Uterus (tissue), 4 donors: ENCODE data around the gene FHDC1. TPM values are rescaled to one million over a fixed set of nuclear protein-coding genes. Genes with fewer than 3 reads are reported as not detected.

ENCODE experiments used
- DNase-seq, 2 donors: peaks; one replicate each; pipeline ENCODE4 v3.0.0-alpha.2; 2019 to 2020
- H3K27ac ChIP-seq, 2 donors: fragments of 200-600 bp; sonication (generic); 1 replicate in 1 of 2; 2 replicates in 1 of 2; pipeline ENCODE4 v1.5.1; 2016 to 2018
- H3K27me3 ChIP-seq, 2 donors: fragments of 200-600 bp; sonication (generic); one replicate each; pipeline ENCODE4 v1.5.1; 2018 to 2019; ENCODE audit warnings: control low read depth in 1 of 2
- H3K36me3 ChIP-seq, 2 donors: fragments of 200-600 bp; sonication (generic); one replicate each; pipeline ENCODE4 v1.5.1; 2019; ENCODE audit warnings: control low read depth in 1 of 2
- H3K4me1 ChIP-seq, 2 donors: fragments of 200-600 bp; sonication (generic); one replicate each; pipeline ENCODE4 v1.5.1; 2018 to 2019; ENCODE audit warnings: control low read depth in 1 of 2
- H3K4me3 ChIP-seq, 2 donors: fragments of 200-600 bp; sonication (generic); 1 replicate in 1 of 2; 2 replicates in 1 of 2; pipeline ENCODE4 v1.5.1; 2018 to 2019; ENCODE audit warnings: mild to moderate bottlenecking in 1 of 2
- H3K9me3 ChIP-seq, 2 donors: fragments of 200-600 bp; sonication (generic); one replicate each; pipeline ENCODE4 v1.5.1; 2019; ENCODE audit warnings: control low read depth in 1 of 2
- CTCF ChIP-seq, 4 experiments: fragments of 200-600 bp in 2 of 4; fragments of 450-650 bp in 2 of 4; sonication (generic) in 2 of 4; IDR thresholded peaks; one replicate each; pipeline ENCODE4 v1.5.1; 2016 to 2019; ENCODE audit warnings: antibody characterized with exemption in 4 of 4, mild to moderate bottlenecking in 2 of 4, moderate library complexity in 1 of 4
- POLR2A ChIP-seq, 2 donors: fragments of 450-650 bp; IDR thresholded peaks; one replicate each; pipeline ENCODE4 v1.6.1; 2016; ENCODE audit warnings: antibody characterized with exemption in 2 of 2, mild to moderate bottlenecking in 1 of 2, moderate library complexity in 1 of 2
- intact Hi-C: fragments of 100-400 bp; cut with DNase I; formaldehyde crosslinking; loops from one replicate; pipeline ENCODE4 v1.15.1; 2023; ENCODE audit warnings: low total_unique reads
- total RNA-seq, 4 donors: library from RNA; depleted of rRNA in 3 of 4; stranded (reverse); fragments of >200 nt in 3 of 4; gene quantifications; one replicate each; pipeline versions ENCODE4 v1.1.0 to v1.2.4, GENCODE V29; 2014 to 2023
- donor health status: DM: yes; HTN: yes; CAD: no.

The FHDC1 gene
- total RNA-seq, 4 donors from 2014 or later, result 0.88 to 10.0 (median 2.9) TPM

GRCh38 chr4:152997771-152998487, 61.8 kb downstream of the FHDC1 start:
- no peaks in the 10 kb centered on the region for H3K9me3 ChIP-seq
- no peak overlapping the region for H3K4me3 ChIP-seq
- no peak for DNase-seq
- no peaks in the 10 kb centered on the region for H3K4me1 ChIP-seq
- no peaks in the 10 kb centered on the region for H3K36me3 ChIP-seq
- TF ChIP-seq CTCF (IDR thresholded peaks at IDR 0.05) (no peak), POLR2A (IDR thresholded peaks at IDR 0.05) (no peak)
- no peaks in the 10 kb centered on the region for H3K27me3 ChIP-seq
- no peak overlapping the region for H3K27ac ChIP-seq
- intact Hi-C loops, result no loop called here

DNA sequence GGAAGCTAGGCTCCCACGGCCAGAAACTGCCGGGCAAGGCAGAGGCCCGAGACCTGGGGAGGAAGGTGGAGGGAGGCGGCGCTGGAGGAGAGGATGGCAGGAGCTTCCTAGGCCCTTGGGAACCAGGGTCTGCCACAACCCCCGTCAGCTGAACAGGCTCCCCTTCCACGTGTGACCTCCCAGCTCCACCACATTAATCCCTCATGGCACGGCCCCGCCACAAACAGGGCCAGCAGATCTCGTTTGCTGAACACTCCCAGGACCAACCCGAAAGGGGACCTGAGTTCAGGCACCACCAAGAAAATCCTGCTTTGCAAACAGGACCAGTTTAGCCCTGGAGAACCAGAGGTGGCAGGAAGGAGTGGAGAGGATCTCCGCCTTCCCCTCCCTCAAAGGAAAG, 62.7 kb downstream of the FHDC1 start:
- DNase-seq, result no peak
- no peak overlapping the region for H3K27ac ChIP-seq
- H3K4me1 ChIP-seq, result no peaks in the 10 kb centered on the region
- no peak overlapping the region for H3K4me3 ChIP-seq
- H3K9me3 ChIP-seq, result no peaks in the 10 kb centered on the region
- H3K27me3 ChIP-seq, result no peaks in the 10 kb centered on the region
- TF ChIP-seq CTCF (IDR thresholded peaks at IDR 0.05) (no peak), POLR2A (IDR thresholded peaks at IDR 0.05) (no peak)
- H3K36me3 ChIP-seq, result no peaks in the 10 kb centered on the region
- intact Hi-C loops, result no loop called here

DNA sequence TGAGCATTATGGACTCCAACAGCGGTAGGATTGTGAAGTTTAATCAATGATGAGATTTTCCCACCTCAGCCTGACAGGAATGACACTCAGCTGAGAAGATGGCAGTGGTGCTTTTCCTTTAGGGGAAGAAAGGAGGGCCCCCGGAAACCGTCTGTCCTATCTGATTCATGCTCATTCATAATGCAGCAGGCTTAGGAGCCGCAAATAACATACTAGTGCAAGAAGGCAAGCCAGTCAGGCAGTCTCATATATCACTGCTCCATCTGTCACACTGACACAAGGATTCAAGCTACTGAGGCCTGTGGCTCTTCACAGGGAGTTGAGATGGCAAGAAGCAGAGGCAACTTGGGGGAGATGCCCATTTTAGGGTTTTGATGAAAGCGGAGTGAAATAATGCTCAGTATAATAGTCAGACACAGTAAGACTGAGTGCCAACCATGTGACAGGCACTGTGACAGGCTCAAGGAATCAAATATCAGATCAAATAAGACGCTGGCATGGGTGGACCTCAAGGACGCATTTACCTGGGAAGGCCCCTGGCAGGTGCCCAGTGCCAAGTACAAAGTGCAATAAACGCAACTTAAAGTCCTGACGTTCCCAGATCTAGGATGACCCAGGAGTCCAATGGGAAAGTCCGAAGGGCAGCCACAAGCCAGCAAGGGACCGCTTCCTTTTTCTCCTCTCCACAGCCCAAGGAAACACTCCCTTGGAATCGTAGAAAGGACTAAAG, 63.4 kb downstream of the FHDC1 start:
- no peak overlapping the region for H3K27ac ChIP-seq
- TF ChIP-seq POLR2A (IDR thresholded peaks at IDR 0.05) (no peak), CTCF (IDR thresholded peaks at IDR 0.05) (no peak)
- intact Hi-C loops, result no loop called here
- H3K36me3 ChIP-seq, result no peaks in the 10 kb centered on the region
- no peak overlapping the region for H3K4me3 ChIP-seq
- no peak for DNase-seq
- no peaks in the 10 kb centered on the region for H3K9me3 ChIP-seq
- H3K27me3 ChIP-seq, result no peaks in the 10 kb centered on the region
- no peaks in the 10 kb centered on the region for H3K4me1 ChIP-seq

DNA sequence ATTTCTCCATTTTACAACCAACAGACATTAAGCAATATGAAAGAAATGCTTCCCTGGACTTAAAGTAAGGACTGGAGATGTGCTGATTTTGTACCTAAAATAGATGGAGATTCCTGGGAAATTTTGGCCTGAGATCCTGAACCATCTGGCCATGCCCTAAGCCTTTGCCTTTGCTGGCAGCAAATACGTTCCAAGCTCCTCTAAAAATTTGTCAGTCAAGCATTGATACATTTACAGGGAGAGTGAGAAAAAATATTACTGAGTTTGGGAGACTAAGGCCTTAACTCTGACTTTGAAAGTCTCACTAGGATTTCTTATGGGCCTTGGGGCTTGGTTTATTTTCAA, 63.9 kb downstream of the FHDC1 start:
- no peak for TF ChIP-seq POLR2A (IDR thresholded peaks at IDR 0.05)
- TF ChIP-seq CTCF (IDR thresholded peaks at IDR 0.05), result no peak
- H3K36me3 ChIP-seq, result no peaks in the 10 kb centered on the region

GRCh38 chr4:153001626-153002025, 65.5 kb downstream of the FHDC1 start:
- TF ChIP-seq CTCF (IDR thresholded peaks at IDR 0.05), result no peak
- no peak overlapping the region for H3K27ac ChIP-seq
- H3K9me3 ChIP-seq, result no peaks in the 10 kb centered on the region
- H3K4me3 ChIP-seq, result no peak overlapping the region
- intact Hi-C loops, result no loop called here
- H3K27me3 ChIP-seq, result no peaks in the 10 kb centered on the region
- H3K36me3 ChIP-seq, result no peaks in the 10 kb centered on the region
- DNase-seq, result no peak
- no peaks in the 10 kb centered on the region for H3K4me1 ChIP-seq

More for the DNA sequence above, 63.9 kb downstream of the FHDC1 start:
- Histone ChIP-seq H3K4me1 (no peaks in the 10 kb centered on the region), H3K4me3 (no peak overlapping the region), H3K27ac (no peak overlapping the region), H3K27me3 (no peaks in the 10 kb centered on the region), H3K9me3 (no peaks in the 10 kb centered on the region)
- intact Hi-C loops, result no loop called here
- no peak for DNase-seq
